Activated T-cell treated with anti-CD3 and anti-CD28 coated beads, Interleukin-2, amount 50 U/mL, for 24 hours (primary cell): ENCODE data around the gene FMO5.
"Not testable (repeated sequence)": the region's sequence is repeated elsewhere in the genome, so short reads cannot be mapped to it uniquely, and the experiment has no call there.

Experiments
- DNase-seq: peaks from one replicate; pipeline ENCODE4 v3.0.0-alpha.2; 2020
- H3K27ac Mint-ChIP-seq: 2 replicates; pipeline ENCODE4 v1.8.0; 2020; ENCODE audit warnings: mild to moderate bottlenecking, mixed read lengths
- H3K27me3 Mint-ChIP-seq: 2 replicates; pipeline ENCODE4 v1.8.0; 2020; ENCODE audit warnings: mixed read lengths
- H3K36me3 Mint-ChIP-seq: 2 replicates; pipeline ENCODE4 v1.8.0; 2020; ENCODE audit warnings: low read depth, mixed read lengths
- H3K4me1 Mint-ChIP-seq: 2 replicates; pipeline ENCODE4 v1.8.0; 2020; ENCODE audit warnings: low read depth, mixed read lengths
- H3K4me3 Mint-ChIP-seq: 2 replicates; pipeline ENCODE4 v1.8.0; 2020; ENCODE audit warnings: mild to moderate bottlenecking, moderate library complexity, mixed read lengths
- H3K9me3 Mint-ChIP-seq: 2 replicates; pipeline ENCODE4 v1.8.0; 2020; ENCODE audit warnings: mixed read lengths

The FMO5 gene

GRCh38 chr1:147202576-147202975 is 22.6 kb downstream of the FMO5 start:
- Mint-ChIP-seq H3K9me3 (no peaks in the 10 kb centered on the region), H3K27me3 (no peaks in the 10 kb centered on the region), H3K4me1 (peaks cover 5% of the 10 kb centered on the region), H3K27ac (no peak overlapping the region), H3K4me3 (no peak overlapping the region), H3K36me3 (no peaks in the 10 kb centered on the region)
- no peak for DNase-seq

- no peak for DNase-seq
- Mint-ChIP-seq H3K27ac (no peak overlapping the region), H3K27me3 (no peaks in the 10 kb centered on the region), H3K36me3 (no peaks in the 10 kb centered on the region), H3K4me3 (no peak overlapping the region), H3K4me1 (peaks cover 5% of the 10 kb centered on the region), H3K9me3 (no peaks in the 10 kb centered on the region)
These were observed 23.4 kb downstream of the FMO5 start for GRCh38 chr1:147201786-147202185.

- peaks cover 5% of the 10 kb centered on the region for H3K4me1 Mint-ChIP-seq
- H3K36me3 Mint-ChIP-seq: no peaks in the 10 kb centered on the region
- H3K9me3 Mint-ChIP-seq: no peaks in the 10 kb centered on the region
- no peak overlapping the region for H3K4me3 Mint-ChIP-seq
- H3K27ac Mint-ChIP-seq: no peak overlapping the region
- H3K27me3 Mint-ChIP-seq: no peaks in the 10 kb centered on the region
- no peak for DNase-seq
These were observed 23.9 kb downstream of the FMO5 start for GRCh38 chr1:147201276-147201675.

GRCh38 chr1:147197324-147197723 is 27.8 kb downstream of the FMO5 start:
- not testable (repeated sequence) for H3K9me3 Mint-ChIP-seq, H3K27ac Mint-ChIP-seq, H3K27me3 Mint-ChIP-seq, DNase-seq, H3K4me3 Mint-ChIP-seq, H3K4me1 Mint-ChIP-seq, H3K36me3 Mint-ChIP-seq

- no peak for DNase-seq
- no peak overlapping the region for H3K4me3 Mint-ChIP-seq
- no peaks in the 10 kb centered on the region for H3K4me1 Mint-ChIP-seq
- no peak overlapping the region for H3K27ac Mint-ChIP-seq
- H3K9me3 Mint-ChIP-seq: no peaks in the 10 kb centered on the region
- no peaks in the 10 kb centered on the region for H3K36me3 Mint-ChIP-seq
- H3K27me3 Mint-ChIP-seq: no peaks in the 10 kb centered on the region
These were observed 35.6 kb downstream of the FMO5 start for GRCh38 chr1:147189514-147189913.

GRCh38 chr1:147185432-147185831 is 39.7 kb downstream of the FMO5 start:
- H3K27me3 Mint-ChIP-seq: no peaks in the 10 kb centered on the region
- H3K27ac Mint-ChIP-seq: no peak overlapping the region
- DNase-seq: no peak
- no peaks in the 10 kb centered on the region for H3K4me1 Mint-ChIP-seq
- no peaks in the 10 kb centered on the region for H3K9me3 Mint-ChIP-seq
- no peaks in the 10 kb centered on the region for H3K36me3 Mint-ChIP-seq
- no peak overlapping the region for H3K4me3 Mint-ChIP-seq

- Mint-ChIP-seq H3K27me3 (no peaks in the 10 kb centered on the region), H3K27ac (no peak overlapping the region), H3K4me1 (peaks cover 16% of the 10 kb centered on the region), H3K36me3 (peaks cover 31% of the 10 kb centered on the region), H3K4me3 (no peak overlapping the region), H3K9me3 (peaks cover 14% of the 10 kb centered on the region)
- DNase-seq: no peak
These were observed 47.3 kb downstream of the FMO5 start for GRCh38 chr1:147177611-147178380.

GRCh38 chr1:147172168-147173016 is 52.7 kb downstream of the FMO5 start, which contains the start of gene PRKAB2:
TSS of gene PRKAB2 (minus strand) at chr1:147172470. CDS start at chr1:147172144, 326 bp downstream.
- no peaks in the 10 kb centered on the region for H3K27me3 Mint-ChIP-seq

GRCh38 chr1:147171399-147172167 is 53.6 kb downstream of the FMO5 start:
- no peaks in the 10 kb centered on the region for H3K27me3 Mint-ChIP-seq
- peaks cover 46% of the 10 kb centered on the region for H3K4me1 Mint-ChIP-seq
- peaks cover 38% of the 10 kb centered on the region for H3K36me3 Mint-ChIP-seq
- peak overlapping the region; percentile 68 for H3K27ac Mint-ChIP-seq
- peak overlapping the region; percentile 94 for H3K4me3 Mint-ChIP-seq
- DNase-seq: no peak
- H3K9me3 Mint-ChIP-seq: no peaks in the 10 kb centered on the region

More at GRCh38 chr1:147172168-147173016, 52.7 kb downstream of the FMO5 start, which contains the start of gene PRKAB2:
- H3K4me1 Mint-ChIP-seq: peaks cover 41% of the 10 kb centered on the region
- DNase-seq: peak; percentile 95
- H3K9me3 Mint-ChIP-seq: peaks cover 3% of the 10 kb centered on the region
- H3K27ac Mint-ChIP-seq: peak within 1 kb of the TSS; percentile 96
- peaks cover 33% of the 10 kb centered on the region for H3K36me3 Mint-ChIP-seq
- H3K4me3 Mint-ChIP-seq: peak within 1 kb of the TSS; percentile 94

GRCh38 chr1:147169840-147170674 is 55.1 kb downstream of the FMO5 start:
- peaks cover 46% of the 10 kb centered on the region for H3K4me1 Mint-ChIP-seq
- H3K9me3 Mint-ChIP-seq: no peaks in the 10 kb centered on the region
- no peaks in the 10 kb centered on the region for H3K27me3 Mint-ChIP-seq
- DNase-seq: no peak
- peak overlapping the region; percentile 94 for H3K4me3 Mint-ChIP-seq
- no peak overlapping the region for H3K27ac Mint-ChIP-seq
- peaks cover 44% of the 10 kb centered on the region for H3K36me3 Mint-ChIP-seq

- H3K9me3 Mint-ChIP-seq: no peaks in the 10 kb centered on the region
- no peak for DNase-seq
- peaks cover 47% of the 10 kb centered on the region for H3K36me3 Mint-ChIP-seq
- H3K27ac Mint-ChIP-seq: no peak overlapping the region
- peaks cover 45% of the 10 kb centered on the region for H3K4me1 Mint-ChIP-seq
- H3K27me3 Mint-ChIP-seq: no peaks in the 10 kb centered on the region
- H3K4me3 Mint-ChIP-seq: no peak overlapping the region
These were observed 56.0 kb downstream of the FMO5 start for GRCh38 chr1:147169171-147169570.

- Mint-ChIP-seq H3K36me3 (peaks cover 49% of the 10 kb centered on the region), H3K27ac (no peak overlapping the region), H3K4me3 (no peak overlapping the region), H3K27me3 (no peaks in the 10 kb centered on the region), H3K9me3 (no peaks in the 10 kb centered on the region), H3K4me1 (peaks cover 41% of the 10 kb centered on the region)
- DNase-seq: no peak
These were observed 56.5 kb downstream of the FMO5 start for GRCh38 chr1:147168626-147169058.

- no peak overlapping the region for H3K27ac Mint-ChIP-seq
- peaks cover 48% of the 10 kb centered on the region for H3K36me3 Mint-ChIP-seq
- DNase-seq: no peak
- no peaks in the 10 kb centered on the region for H3K9me3 Mint-ChIP-seq
- peaks cover 31% of the 10 kb centered on the region for H3K4me1 Mint-ChIP-seq
- no peak overlapping the region for H3K4me3 Mint-ChIP-seq
- H3K27me3 Mint-ChIP-seq: no peaks in the 10 kb centered on the region
These were observed 57.8 kb downstream of the FMO5 start for GRCh38 chr1:147167365-147167764.

GRCh38 chr1:147163019-147163418 is 62.1 kb downstream of the FMO5 start:
- peaks cover 7% of the 10 kb centered on the region for H3K4me1 Mint-ChIP-seq
- H3K27ac Mint-ChIP-seq: no peak overlapping the region
- no peaks in the 10 kb centered on the region for H3K27me3 Mint-ChIP-seq
- peaks cover 85% of the 10 kb centered on the region for H3K36me3 Mint-ChIP-seq
- H3K9me3 Mint-ChIP-seq: no peaks in the 10 kb centered on the region
- no peak overlapping the region for H3K4me3 Mint-ChIP-seq
- DNase-seq: no peak
